Central memory CD8-positive, alpha-beta T cell (primary cell): Measurements from ENCODE around the gene EHD3.

Source experiments
- ATAC-seq: fragments of 150-1000 bp; cut with Tn5 transposase; replicated peaks from 2 replicates; pipeline ENCODE4 v1.10.0; 2022; ENCODE audit warnings: mild to moderate bottlenecking, moderate FRiP score, moderate number of reproducible peaks; ENCODE audit not compliant: poor library complexity, severe bottlenecking; ENCODE audit errors: extremely low read depth
- DNase-seq, 2 donors: peaks; one replicate each; pipeline ENCODE4 v3.0.0; 2021; ENCODE audit warnings: low spot score in 2 of 2
- H3K27ac Mint-ChIP-seq: one replicate; pipeline ENCODE4 v1.8.0; 2022; ENCODE audit warnings: low read depth, mild to moderate bottlenecking, moderate library complexity, mixed read lengths
- H3K27me3 Mint-ChIP-seq: one replicate; pipeline ENCODE4 v1.8.0; 2022; ENCODE audit warnings: mixed read lengths
- H3K36me3 Mint-ChIP-seq: one replicate; pipeline ENCODE4 v1.8.0; 2022; ENCODE audit warnings: mild to moderate bottlenecking, moderate library complexity, mixed read lengths; ENCODE audit not compliant: insufficient read depth
- H3K4me1 Mint-ChIP-seq: one replicate; pipeline ENCODE4 v1.8.0; 2022; ENCODE audit warnings: mixed read lengths
- H3K4me3 Mint-ChIP-seq: one replicate; pipeline ENCODE4 v1.8.0; 2022; ENCODE audit warnings: mild to moderate bottlenecking, moderate library complexity, mixed read lengths
- H3K9me3 Mint-ChIP-seq: one replicate; pipeline ENCODE4 v1.8.0; 2022; ENCODE audit warnings: mixed read lengths

EHD3 gene

GRCh38 chr2:31231571-31232302 is 2.2 kb upstream of the EHD3 start:
- ATAC-seq (no peak), DNase-seq (no peak)

GRCh38 chr2:31232586-31232985 is 1.4 kb upstream of the EHD3 start:
- Mint-ChIP-seq H3K27me3 (peaks cover 25% of the 10 kb centered on the region), H3K4me3 (no peak overlapping the region)

More at GRCh38 chr2:31231571-31232302, 2.2 kb upstream of the EHD3 start:
- no peak overlapping the region for H3K27ac Mint-ChIP-seq
- no peaks in the 10 kb centered on the region for H3K36me3 Mint-ChIP-seq
- no peak overlapping the region for H3K4me3 Mint-ChIP-seq
- peaks cover 25% of the 10 kb centered on the region for H3K27me3 Mint-ChIP-seq
- H3K4me1 Mint-ChIP-seq = peaks cover 28% of the 10 kb centered on the region
- H3K9me3 Mint-ChIP-seq = no peaks in the 10 kb centered on the region

GRCh38 chr2:31233231-31233630 is 721 bp upstream of the EHD3 start:
- Mint-ChIP-seq H3K4me3 (peak overlapping the region; percentile 77), H3K27me3 (peaks cover 25% of the 10 kb centered on the region), H3K36me3 (no peaks in the 10 kb centered on the region), H3K9me3 (no peaks in the 10 kb centered on the region), H3K4me1 (peaks cover 36% of the 10 kb centered on the region), H3K27ac (no peak overlapping the region)
- DNase-seq (no peak), ATAC-seq (no peak)

More at GRCh38 chr2:31232586-31232985, 1.4 kb upstream of the EHD3 start:
- H3K36me3 Mint-ChIP-seq = no peaks in the 10 kb centered on the region
- ATAC-seq (no peak), DNase-seq (no peak)
- H3K27ac Mint-ChIP-seq = no peak overlapping the region
- peaks cover 32% of the 10 kb centered on the region for H3K4me1 Mint-ChIP-seq
- H3K9me3 Mint-ChIP-seq = no peaks in the 10 kb centered on the region

GRCh38 chr2:31234683-31235503 is 941 bp downstream of the EHD3 start:
- DNase-seq = no peak
- ATAC-seq = no peak
- Mint-ChIP-seq H3K4me3 (peak overlapping the region; percentile 77), H3K27ac (peak overlapping the region; percentile 33), H3K27me3 (peaks cover 25% of the 10 kb centered on the region), H3K9me3 (no peaks in the 10 kb centered on the region), H3K4me1 (peaks cover 42% of the 10 kb centered on the region), H3K36me3 (no peaks in the 10 kb centered on the region)

GRCh38 chr2:31235504-31235902 is 1.6 kb downstream of the EHD3 start:
- H3K9me3 Mint-ChIP-seq = no peaks in the 10 kb centered on the region
- peaks cover 45% of the 10 kb centered on the region for H3K4me1 Mint-ChIP-seq
- H3K27me3 Mint-ChIP-seq = peaks cover 19% of the 10 kb centered on the region
- H3K4me3 Mint-ChIP-seq = peak overlapping the region; percentile 77
- DNase-seq = no peak
- ATAC-seq = no peak
- no peaks in the 10 kb centered on the region for H3K36me3 Mint-ChIP-seq
- H3K27ac Mint-ChIP-seq = peak overlapping the region; percentile 33

- ATAC-seq = no peak
- H3K27me3 Mint-ChIP-seq = peaks cover 8% of the 10 kb centered on the region
- H3K4me3 Mint-ChIP-seq = no peak overlapping the region
- no peak overlapping the region for H3K27ac Mint-ChIP-seq
- DNase-seq = no peak
- H3K4me1 Mint-ChIP-seq = peaks cover 49% of the 10 kb centered on the region
- no peaks in the 10 kb centered on the region for H3K36me3 Mint-ChIP-seq
- no peaks in the 10 kb centered on the region for H3K9me3 Mint-ChIP-seq
Observed at GRCh38 chr2:31236433-31237205, 2.7 kb downstream of the EHD3 start.

GRCh38 chr2:31237348-31238017 is 3.5 kb downstream of the EHD3 start:
- no peaks in the 10 kb centered on the region for H3K9me3 Mint-ChIP-seq
- ATAC-seq = no peak
- H3K36me3 Mint-ChIP-seq = no peaks in the 10 kb centered on the region
- no peak overlapping the region for H3K27ac Mint-ChIP-seq
- DNase-seq = no peak
- no peak overlapping the region for H3K4me3 Mint-ChIP-seq
- no peaks in the 10 kb centered on the region for H3K27me3 Mint-ChIP-seq
- H3K4me1 Mint-ChIP-seq = peaks cover 49% of the 10 kb centered on the region

GRCh38 chr2:31238126-31238905 is 4.4 kb downstream of the EHD3 start:
- no peaks in the 10 kb centered on the region for H3K36me3 Mint-ChIP-seq
- H3K4me1 Mint-ChIP-seq = peaks cover 45% of the 10 kb centered on the region
- no peaks in the 10 kb centered on the region for H3K27me3 Mint-ChIP-seq
- H3K4me3 Mint-ChIP-seq = no peak overlapping the region
- no peak for ATAC-seq
- DNase-seq = no peak
- no peak overlapping the region for H3K27ac Mint-ChIP-seq
- H3K9me3 Mint-ChIP-seq = no peaks in the 10 kb centered on the region

- Mint-ChIP-seq H3K27me3 (no peaks in the 10 kb centered on the region), H3K9me3 (no peaks in the 10 kb centered on the region), H3K36me3 (no peaks in the 10 kb centered on the region), H3K4me1 (peaks cover 40% of the 10 kb centered on the region), H3K27ac (no peak overlapping the region), H3K4me3 (no peak overlapping the region)
- no peak for DNase-seq
- ATAC-seq = no peak
Observed at GRCh38 chr2:31238906-31239592, 5.1 kb downstream of the EHD3 start.

GRCh38 chr2:31239593-31240177 is 5.7 kb downstream of the EHD3 start:
- H3K9me3 Mint-ChIP-seq = no peaks in the 10 kb centered on the region
- H3K36me3 Mint-ChIP-seq = no peaks in the 10 kb centered on the region
- no peak overlapping the region for H3K4me3 Mint-ChIP-seq
- no peak overlapping the region for H3K27ac Mint-ChIP-seq
- ATAC-seq (no peak), DNase-seq (no peak)
- H3K27me3 Mint-ChIP-seq = no peaks in the 10 kb centered on the region
- H3K4me1 Mint-ChIP-seq = peaks cover 38% of the 10 kb centered on the region
